ENCODE data around the gene GCDH.

Gene GCDH

GRCh38 chr19:12856653-12857052 is 34.3 kb upstream of the GCDH start (continued):
- TF ChIP-seq ZFP3 (CRISPR knock-in tag; IDR thresholded peaks at IDR 0.05) (no peak), ISL1 (CRISPR knock-in tag; IDR thresholded peaks at IDR 0.05) (no peak)

- TF ChIP-seq ZNF70 (CRISPR knock-in tag; IDR thresholded peaks at IDR 0.05) (no peak), TCF4 (CRISPR knock-in tag; IDR thresholded peaks at IDR 0.05; ENCODE audit: borderline replicate concordance) (no peak), ZNF8 (CRISPR knock-in tag; IDR thresholded peaks at IDR 0.05) (no peak), TSHZ2 (CRISPR knock-in tag; IDR thresholded peaks at IDR 0.05) (no peak), PPARA (CRISPR knock-in tag; IDR thresholded peaks at IDR 0.05; ENCODE audit: borderline replicate concordance) (no peak), ZNF565 (CRISPR knock-in tag; conservative IDR thresholded peaks at IDR 0.05; ENCODE audit: low read depth) (no peak), ESRRG (CRISPR knock-in tag; IDR thresholded peaks at IDR 0.05) (no peak), OSR1 (CRISPR knock-in tag; IDR thresholded peaks at IDR 0.05) (no peak), CSRNP3 (CRISPR knock-in tag; IDR thresholded peaks at IDR 0.05) (no peak), TOX (CRISPR knock-in tag; IDR thresholded peaks at IDR 0.05; ENCODE audit: borderline replicate concordance) (no peak), ISL1 (CRISPR knock-in tag; IDR thresholded peaks at IDR 0.05) (no peak), RARB (CRISPR knock-in tag; IDR thresholded peaks at IDR 0.05) (no peak), ARNTL (CRISPR knock-in tag; IDR thresholded peaks at IDR 0.05; ENCODE audit: borderline replicate concordance, low read depth) (no peak), CREB5 (CRISPR knock-in tag; IDR thresholded peaks at IDR 0.05; ENCODE audit: low read depth) (no peak), BACH2 (CRISPR knock-in tag; IDR thresholded peaks at IDR 0.05; ENCODE audit: borderline replicate concordance) (no peak), POU6F1 (CRISPR knock-in tag; IDR thresholded peaks at IDR 0.05; ENCODE audit: borderline replicate concordance, low read depth) (no peak), CSDC2 (CRISPR knock-in tag; IDR thresholded peaks at IDR 0.05) (no peak), SNAI2 (CRISPR knock-in tag; IDR thresholded peaks at IDR 0.05) (no peak)
- no peak for ATAC-seq
These were observed 32.7 kb upstream of the GCDH start for GRCh38 chr19:12858041-12858928.

- no peak for ATAC-seq
- TF ChIP-seq ZFP30 (CRISPR knock-in tag; IDR thresholded peaks at IDR 0.05) (no peak), ARNTL (CRISPR knock-in tag; IDR thresholded peaks at IDR 0.05; ENCODE audit: borderline replicate concordance, low read depth) (no peak), CREB5 (CRISPR knock-in tag; IDR thresholded peaks at IDR 0.05; ENCODE audit: low read depth) (no peak), PPARA (CRISPR knock-in tag; IDR thresholded peaks at IDR 0.05; ENCODE audit: borderline replicate concordance) (no peak), TCF4 (CRISPR knock-in tag; IDR thresholded peaks at IDR 0.05; ENCODE audit: borderline replicate concordance) (no peak), ZC3H10 (CRISPR knock-in tag; IDR thresholded peaks at IDR 0.05) (no peak), ZFP3 (CRISPR knock-in tag; IDR thresholded peaks at IDR 0.05) (no peak), GLIS3 (CRISPR knock-in tag; IDR thresholded peaks at IDR 0.05) (no peak), TSHZ2 (CRISPR knock-in tag; IDR thresholded peaks at IDR 0.05) (no peak), ISL1 (CRISPR knock-in tag; IDR thresholded peaks at IDR 0.05) (no peak)
These were observed 31.4 kb upstream of the GCDH start for GRCh38 chr19:12859546-12859945.
